G401.6 (cell line): ENCODE data around the gene PATJ.
"Not testable (repeated sequence)": the region's sequence is repeated elsewhere in the genome, so short reads cannot be mapped to it uniquely, and the experiment has no call there.

Experiments used
- FAIRE-seq: peaks from 2 replicates; lab custom pipeline; 2012; peaks lifted over from hg19 to GRCh38; lab: Jason Lieb, UNC

Gene PATJ

DNA sequence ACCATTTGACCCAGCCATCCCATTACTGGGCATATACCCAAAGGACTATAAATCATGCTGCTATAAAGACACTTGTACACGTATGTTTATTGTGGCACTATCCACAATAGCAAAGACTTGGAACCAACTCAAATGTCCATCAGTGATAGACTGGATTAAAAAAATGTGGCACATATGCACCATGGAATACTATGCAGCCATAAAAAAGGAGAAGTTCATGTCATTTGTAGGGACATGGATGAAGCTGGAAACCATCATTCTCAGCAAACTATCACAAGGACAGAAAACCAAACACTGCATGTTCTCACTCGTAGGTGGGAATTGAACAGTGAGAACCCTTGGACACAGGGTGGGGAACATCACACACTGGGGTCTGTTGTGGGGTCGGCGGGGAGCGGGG, 206.4 kb downstream of the PATJ start:
- not testable (repeated sequence) for FAIRE-seq

DNA sequence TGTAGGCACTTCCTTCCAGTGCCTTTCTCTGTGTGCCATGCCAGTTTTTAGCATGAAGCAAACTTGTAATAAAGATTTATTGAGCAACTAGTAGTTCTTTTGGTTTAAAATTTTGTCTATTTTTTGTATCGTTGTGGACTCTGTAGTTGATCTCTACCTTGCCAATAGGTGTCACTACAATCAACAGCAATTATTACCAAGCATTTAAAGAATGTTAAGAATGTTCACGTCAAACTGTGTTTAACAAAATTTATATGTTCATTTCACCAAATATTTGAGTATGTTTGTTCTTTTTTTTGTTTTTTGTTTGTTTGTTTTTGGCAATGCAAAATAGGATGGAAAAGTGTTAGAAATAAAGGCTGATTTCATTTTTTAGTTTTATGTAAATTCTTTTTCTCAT, 208.1 kb downstream of the PATJ start:
- FAIRE-seq: peak; percentile 97

DNA sequence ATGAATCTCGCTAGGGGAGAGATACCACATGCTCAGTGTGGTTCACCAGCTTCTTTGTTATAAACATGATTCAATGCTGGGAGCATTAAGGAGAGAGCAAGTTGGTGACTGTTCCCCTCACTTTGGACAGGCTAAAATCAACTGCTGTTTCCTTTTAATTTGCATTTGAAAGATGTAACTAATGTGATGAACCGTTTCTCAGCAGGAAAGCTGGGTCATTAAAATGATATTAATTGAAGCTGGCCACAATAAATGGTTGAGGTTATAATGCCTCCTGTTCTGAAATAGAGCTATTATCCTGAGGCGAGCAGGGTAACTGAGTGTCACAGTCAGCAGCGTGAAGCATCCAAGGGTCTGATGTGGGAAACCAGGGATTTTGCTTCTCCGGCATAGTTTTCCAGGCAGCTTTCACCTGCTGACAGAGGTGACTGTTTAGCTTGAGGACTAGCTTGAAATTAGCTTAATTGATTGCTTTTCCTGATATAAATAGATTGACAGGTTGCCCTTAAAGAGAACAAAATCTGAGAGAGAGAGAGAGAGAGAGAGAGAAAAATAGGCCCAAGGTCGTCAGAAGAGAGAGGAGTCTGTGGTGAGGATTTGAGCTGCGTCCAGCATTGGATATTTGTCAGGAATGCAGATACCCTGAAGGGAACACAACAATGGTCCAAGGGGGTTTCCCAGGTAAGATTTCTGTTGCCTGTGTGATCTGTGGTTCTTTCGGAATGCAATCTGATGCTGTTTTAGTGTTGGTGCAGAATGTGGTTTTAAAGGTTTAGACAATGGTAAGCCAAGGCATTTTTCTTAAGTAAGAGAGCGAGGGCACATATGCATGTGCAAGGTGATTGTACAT, 209.7 kb downstream of the PATJ start:
- no peak for FAIRE-seq

DNA sequence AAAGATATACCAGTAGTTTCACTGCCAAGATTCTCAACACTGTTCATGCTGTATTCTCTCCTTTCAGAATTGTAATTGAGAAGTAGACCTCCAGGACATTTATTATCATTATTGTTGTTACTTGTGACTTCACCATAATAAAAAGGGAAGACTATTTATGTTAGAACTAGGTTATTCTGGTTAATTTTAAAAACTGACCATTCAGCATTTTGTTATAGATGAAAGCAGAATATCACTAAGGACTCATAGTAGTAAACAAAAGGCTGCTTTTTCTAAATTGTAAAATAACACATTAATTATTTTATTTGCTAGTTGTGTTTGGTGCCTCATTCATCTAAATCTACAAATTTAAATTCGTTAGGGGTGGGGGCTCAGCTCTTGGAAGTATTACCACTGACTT, 210.4 kb downstream of the PATJ start:
- FAIRE-seq: no peak

DNA sequence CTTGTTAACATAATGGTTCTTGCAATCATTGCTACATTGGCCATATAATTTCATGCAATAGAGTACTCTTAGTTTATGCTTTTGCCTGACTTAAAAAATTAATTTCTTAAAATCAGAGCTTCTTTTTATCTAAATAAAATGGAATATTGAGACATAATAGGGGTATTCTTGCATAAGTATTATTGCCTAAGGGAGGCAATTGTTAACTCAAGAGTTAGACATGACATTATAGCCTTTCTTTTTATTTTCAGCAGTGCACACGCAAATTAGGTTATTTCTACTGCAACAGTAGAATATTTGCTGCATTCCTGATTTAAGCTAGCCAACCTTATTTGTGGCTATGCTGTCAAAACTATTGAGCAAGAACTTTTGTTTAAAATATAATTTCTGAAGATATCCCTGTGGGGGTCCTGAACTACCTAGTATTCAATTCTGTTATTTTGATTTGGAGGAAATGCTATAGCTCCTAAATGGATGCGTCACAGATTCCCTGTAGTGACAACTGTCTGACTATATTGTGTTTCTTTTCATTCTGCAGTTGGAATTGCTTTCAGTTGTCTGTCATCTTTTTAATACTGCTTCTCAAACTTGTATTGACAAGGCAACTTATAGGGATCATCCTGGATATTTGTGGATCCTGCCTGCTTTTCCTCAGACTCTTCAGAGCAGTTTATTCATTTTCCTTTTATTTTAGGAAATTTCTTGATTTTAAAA, 211.0 kb downstream of the PATJ start:
- FAIRE-seq: no peak

DNA sequence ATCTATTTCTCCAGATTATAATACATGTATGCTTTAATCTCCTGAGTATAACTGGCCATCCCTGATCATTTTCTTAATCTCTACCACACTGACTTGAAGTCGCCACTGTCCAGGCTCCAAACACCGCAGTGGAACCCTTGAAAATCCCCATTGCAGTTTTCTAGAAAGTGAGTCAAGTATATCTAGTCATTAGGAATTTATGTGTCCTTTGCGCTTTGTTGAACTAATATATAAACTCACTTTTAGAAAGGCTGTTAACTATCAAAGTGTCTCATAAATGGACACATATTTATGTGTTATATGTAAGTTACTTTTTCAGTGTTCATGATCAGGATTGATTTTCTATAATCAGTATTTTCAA, 211.5 kb downstream of the PATJ start:
- FAIRE-seq: no peak

DNA sequence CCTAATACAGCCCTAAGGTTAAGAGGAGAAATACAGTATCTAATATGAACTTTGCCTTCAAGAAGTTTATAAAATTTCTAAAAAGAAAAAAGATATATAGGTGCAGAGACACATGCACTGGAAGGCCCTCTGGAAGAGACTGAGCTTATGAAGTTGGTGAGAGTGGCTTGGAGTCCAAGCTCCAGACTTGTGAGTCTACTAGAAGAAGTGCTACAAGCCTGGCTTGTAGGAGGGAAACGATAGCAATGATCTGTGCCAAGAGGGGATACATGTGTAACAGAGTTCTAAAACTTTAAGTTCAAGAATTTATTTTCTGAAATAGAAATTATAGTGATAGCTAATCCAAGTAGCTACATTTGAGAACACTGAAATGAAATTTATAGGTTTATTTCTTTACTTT, 213.0 kb downstream of the PATJ start:
- no peak for FAIRE-seq

DNA sequence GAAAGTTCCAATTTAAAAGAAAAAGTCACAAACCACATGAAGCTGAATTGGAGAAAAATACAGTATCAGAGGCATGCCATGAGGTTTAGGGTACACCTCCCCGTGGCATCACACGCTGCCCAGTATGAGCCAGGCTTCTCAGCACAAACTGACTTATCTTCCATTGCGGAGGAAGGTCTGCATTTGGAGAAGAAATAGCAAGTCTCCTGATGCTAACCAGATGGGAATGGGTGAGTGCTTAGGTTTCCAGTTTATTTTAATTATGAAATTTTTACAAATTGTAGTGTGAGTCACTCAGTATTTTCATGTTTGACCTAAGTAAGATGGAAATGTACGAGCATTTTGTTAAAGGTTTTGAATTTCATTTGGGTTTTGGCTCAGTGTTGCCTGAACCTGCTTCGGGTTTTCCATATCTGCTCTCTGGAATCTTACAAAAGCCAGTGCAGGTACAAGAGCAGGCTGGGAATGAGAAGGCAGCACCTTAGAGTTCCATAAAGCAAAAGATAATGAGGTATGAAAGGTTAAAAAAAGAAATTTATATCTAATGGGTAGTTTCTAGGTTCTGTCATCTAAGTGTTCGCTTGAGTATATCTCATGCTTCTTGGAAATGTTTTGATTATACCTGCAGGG, 213.9 kb downstream of the PATJ start:
- no peak for FAIRE-seq

DNA sequence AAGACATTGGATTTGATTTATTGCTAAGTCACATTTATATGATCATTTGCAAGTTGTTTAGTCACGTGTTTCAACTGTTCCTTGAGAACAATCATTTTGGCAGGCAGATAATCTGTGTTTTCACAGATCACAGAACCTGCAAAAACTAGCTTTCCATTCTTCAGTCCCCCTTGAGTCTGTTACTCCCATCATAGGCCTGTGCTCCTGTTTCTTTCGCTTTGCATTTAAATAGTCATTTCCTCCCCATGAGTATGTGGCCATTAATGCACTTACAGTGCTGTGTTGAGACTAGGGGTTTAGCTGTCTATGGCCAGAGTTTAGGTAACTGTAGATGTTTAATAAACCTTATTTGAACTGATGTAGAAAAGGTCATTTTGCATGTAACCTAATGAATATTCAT, 214.5 kb downstream of the PATJ start:
- FAIRE-seq: no peak

DNA sequence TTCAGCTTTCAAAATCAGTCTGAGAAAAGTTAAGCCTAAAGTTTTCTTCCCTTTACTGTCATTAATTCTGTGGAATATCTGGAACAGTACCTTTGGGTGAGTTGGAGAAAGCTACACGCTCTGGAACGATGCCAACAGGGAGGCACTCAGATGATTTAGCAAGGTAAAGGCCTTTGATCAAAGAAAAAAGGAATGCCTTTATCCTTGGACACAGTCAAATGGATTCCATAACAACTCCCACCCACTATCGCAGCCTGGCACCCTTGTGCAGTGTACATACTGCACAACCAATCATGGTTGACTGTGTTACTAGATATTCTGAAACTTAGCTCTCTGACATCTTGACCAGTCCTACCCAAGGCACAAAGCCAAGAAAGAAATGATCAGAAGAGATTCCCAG, 218.7 kb downstream of the PATJ start:
- no peak for FAIRE-seq

DNA sequence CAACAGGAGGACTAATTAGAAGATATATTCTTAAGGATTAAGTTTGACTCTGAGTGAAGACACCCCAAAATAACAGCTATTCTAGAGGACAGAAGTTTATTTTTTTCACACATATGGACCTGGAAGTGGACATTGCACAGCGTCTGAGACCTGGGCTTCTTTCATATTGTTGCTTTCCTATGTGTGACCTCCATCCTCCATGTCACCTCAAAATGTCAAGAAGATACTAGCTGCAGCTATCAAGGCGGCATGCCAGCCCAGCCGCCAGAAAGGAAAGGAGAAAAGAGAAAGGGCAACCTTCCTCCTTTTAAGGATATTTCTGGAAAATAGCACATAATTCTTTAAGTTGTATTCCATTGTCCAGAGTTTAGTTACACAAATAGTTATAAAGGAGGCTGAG, 220.4 kb downstream of the PATJ start:
- FAIRE-seq: no peak

DNA sequence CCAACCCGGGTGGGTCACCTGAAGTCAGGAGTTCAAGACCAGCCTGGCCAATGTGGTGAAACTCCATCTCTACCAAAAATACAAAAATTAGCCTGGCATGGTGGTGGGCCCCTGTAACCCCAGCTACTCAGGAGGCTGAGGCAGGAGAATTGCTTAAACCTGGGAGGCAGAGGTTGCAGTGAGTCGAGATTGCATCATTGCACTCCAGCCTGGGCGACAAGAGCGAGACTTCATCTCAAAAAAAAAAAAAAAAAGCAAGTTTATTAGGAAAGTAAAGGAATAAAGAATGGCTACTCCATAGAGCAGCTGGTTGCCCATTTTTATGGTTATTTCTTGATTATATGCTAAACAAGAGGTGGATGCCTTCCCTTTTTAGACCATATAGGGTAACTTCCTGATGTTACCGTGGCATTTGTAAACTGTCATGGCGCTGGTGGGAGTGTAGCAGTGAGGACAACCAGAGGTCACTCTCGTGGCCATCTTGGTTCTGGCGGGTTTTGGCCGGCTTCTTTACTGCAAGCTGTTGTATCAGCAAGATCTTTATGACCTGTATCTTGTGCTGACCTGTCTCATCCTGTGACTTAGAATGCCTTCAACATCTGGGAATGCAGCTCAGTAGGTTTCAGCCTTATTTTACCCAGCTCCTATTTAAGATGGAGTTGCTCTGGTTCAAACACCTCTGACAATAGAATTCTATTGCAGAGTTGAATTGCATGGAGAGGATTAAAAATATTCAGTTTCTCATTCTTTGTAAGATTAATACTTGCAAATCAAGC, 224.4 kb downstream of the PATJ start:
- not testable (repeated sequence) for FAIRE-seq

DNA sequence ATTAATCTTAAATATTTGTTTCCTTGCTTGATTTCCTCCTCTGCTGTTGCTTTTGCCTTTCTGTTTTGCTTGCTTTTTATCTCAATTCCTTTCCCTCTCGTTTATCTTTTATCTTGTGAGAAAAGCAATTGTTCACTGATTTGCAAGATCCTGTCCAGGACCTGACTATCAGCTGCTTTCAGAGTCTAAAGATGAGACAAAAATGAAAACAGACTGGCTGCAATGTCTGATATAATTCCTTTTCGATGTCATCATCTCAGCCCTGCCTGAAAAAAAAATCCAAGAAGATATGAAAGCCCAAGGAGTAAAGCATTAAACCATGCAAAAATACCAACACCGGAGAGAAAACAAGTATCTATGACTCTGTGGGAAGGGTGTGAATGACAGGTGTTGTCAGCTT, 225.5 kb downstream of the PATJ start:
- no peak for FAIRE-seq

DNA sequence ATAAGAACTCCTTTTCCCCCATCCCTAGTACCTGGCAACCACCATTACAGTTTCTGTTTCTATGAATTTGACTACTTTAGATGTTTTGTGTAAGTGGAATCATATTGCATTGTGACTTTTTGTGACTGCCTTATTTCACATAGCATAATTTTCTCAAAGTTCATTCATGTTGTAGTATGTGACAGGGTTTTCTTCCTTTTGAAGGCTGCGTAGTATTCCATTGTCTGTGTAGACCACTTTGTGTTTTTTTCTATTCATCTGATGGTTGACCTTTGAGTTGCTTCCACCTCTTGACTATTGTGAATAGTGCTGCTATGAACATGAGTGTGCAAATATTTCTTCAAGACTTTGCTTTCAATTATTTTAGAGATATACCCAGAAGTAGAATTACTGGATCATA, 226.6 kb downstream of the PATJ start:
- no peak for FAIRE-seq

DNA sequence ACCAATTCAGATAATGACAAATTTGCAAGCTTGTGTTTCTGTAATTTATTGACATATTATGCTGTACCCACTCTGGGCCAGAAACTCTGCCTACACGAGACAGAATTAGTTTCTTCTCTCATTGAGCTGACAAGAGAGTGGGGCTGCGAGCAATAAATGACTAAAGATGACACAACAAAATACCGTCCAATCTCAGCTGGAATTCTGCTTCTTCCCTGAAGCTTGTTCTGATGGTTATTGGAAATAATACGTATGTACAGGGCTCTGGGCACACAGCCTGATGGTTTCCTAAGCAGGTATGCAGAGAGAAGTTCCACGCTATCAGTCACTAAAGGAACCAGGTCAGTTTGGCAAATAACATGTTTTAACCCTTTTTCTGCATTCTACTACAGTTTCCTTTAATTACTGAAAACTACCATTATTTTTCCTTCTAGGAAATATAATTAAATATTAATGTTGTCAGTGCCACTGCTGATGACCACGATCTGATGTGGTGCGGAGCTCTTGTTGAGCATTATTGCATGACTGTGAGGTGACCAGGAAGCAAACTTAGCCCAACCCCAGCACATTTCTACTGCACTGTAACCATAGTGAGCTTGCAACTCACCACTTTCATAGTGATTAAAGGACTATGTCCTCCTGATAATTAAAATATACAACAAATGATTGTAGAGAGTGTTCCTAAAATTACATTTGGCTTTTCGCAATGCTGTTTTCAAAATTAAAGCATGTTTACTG, 231.0 kb downstream of the PATJ start:
- FAIRE-seq: no peak

DNA sequence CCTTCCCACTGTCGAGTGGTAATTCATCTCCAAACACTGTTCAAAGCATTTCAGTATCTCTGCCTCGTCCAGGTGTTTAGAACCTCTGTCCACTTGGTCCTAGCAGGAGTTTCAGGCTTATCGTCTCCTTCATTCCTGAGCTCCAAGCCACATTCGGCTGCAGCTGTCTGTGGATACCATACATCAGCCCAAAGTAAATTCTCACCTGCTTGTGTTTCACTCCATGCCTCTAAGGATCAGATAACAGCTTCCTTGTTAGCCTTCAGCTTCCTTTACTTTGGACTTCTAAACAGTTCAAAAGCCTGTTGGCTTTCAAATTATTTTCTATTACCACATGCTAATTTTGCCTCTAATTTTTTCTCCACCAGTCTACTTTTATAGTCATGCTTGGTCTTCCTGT, 233.4 kb downstream of the PATJ start:
- FAIRE-seq: no peak

DNA sequence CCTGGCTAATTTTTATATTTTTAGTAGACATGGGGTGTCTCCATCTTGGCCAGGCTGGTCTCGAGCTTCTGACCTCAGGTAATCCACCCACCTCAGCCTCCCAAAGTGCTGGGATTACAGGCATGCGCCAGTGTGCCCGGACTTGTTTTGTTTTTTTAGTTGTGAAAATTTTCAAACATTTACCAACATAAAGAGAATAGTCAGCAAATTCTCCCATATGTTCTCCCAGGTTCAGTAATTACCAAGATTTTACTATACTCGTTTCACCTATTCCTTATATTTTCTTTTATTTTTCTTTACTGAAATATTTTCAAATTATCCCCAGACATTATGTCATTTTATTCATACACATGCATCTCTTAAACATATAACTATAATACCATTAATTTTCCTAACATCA, 234.3 kb downstream of the PATJ start:
- peak; percentile 41 for FAIRE-seq

DNA sequence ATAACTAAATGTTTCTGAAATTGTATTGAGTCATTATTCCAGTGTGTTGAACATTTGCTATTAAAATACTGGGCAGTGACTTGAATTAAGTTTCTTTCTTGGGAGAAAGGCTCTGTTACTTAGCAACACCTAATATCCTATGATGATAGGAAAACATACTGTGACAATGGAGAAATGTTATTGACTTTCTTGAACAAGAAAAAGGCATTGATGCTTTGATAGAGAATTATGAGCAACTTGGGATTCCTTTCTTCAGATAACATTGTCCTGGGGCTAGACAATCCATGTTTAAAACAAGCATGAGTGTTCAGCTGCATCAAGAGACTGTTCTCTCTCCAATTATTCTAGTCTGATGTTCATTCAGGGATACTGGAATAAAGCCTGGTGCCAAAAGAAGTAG, 236.5 kb downstream of the PATJ start:
- FAIRE-seq: no peak

DNA sequence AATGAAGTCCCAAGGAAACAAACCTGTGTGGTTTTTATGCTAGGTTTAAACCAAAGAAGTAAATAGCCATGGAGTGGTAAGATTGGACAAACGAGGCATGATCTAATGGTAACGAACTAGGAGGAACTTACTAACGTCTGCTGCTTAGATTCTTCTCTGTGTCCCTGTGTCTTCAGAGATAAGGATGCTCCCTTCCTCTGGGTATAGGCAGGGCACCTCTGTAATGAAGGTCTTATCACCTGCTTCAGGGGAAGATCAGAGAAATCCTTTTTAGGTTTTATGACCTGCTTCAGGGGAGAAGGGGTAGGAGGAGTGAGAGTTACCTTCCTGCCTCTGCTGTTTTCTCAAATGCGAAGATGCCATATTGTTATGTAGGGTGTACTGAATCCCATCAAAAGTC, 237.4 kb downstream of the PATJ start:
- no peak for FAIRE-seq

DNA sequence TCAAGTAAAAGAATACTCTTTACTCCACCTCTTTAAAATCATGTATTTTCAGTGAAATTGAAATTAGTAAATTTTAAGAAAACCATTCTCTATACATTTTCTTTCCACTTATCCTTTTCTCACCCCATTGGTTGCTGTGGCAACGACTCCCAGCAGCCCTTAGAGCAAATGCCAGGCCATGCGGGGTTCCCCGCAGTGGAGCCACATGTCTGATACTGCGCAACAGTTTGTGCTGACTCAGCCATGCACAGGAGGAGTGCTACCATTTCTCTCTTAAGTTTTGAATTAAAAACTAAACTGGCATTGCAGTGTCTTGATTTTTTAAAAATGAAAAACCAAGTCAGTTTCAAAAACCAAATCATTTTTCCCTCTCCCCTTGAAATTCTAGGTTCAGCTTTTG, 238.3 kb downstream of the PATJ start:
- no peak for FAIRE-seq

DNA sequence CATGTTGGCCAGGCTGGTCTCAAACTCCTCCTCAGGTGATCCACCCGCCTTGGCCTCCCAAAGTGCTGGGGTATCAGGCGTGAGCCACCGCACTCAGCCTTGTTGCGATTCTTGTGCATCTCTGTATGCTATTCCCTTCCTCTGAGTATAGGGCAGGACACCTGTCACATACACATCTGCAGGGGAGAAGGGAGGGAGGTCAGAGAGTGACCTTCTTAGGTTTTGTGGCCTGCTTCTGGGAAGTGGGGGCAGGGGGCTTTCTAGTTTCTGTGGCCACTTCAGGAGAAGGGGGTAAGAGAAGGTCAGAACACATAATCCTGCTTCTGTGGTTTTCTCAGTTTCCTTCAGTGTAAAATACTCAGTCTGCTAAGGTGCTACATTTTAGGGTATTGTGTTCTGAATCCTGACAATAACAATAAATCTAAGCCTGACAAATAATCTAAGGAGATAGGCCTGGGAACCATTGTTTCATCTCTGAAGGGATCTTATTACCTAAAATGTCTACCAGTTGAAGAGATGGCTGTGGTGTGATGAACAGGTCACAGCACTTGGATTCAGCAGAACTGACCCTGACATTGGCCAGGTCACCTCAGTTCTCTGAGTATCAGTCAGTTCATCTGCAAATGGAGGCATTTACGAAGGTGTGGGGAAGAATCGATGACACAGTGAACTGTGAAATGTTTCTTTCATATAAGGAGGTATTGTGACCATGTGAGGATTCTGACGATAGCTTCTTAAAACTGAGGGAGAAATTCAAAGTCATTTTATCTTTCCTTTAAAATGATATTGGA, 239.8 kb downstream of the PATJ start:
- FAIRE-seq: no peak
